ENCODE results near the gene DIAPH2. TPM values are rescaled to one million over a fixed set of nuclear protein-coding genes. Genes with fewer than 3 reads are reported as not detected.

The DIAPH2 gene
- total RNA-seq, 1 donor from 2014 or later: 12.3 TPM

- no peak for TF ChIP-seq CTCF (IDR thresholded peaks at IDR 0.05; ENCODE audit: insufficient read depth, low read length, poor library complexity, severe bottlenecking)
- H3K36me3 ChIP-seq (ENCODE audit: control insufficient read depth, insufficient read depth, low read length): no peaks in the 10 kb centered on the region
- H3K4me3 ChIP-seq (ENCODE audit: low read depth, low read length): no peak overlapping the region
- DNase-seq (ENCODE audit: low read depth): no peak
- no peaks in the 10 kb centered on the region for H3K27me3 ChIP-seq (ENCODE audit: control insufficient read depth, insufficient read depth, low read length)
These were observed 944.4 kb downstream of the DIAPH2 start for GRCh38 chrX:97628807-97629596.

GRCh38 chrX:97629597-97629985 is 944.9 kb downstream of the DIAPH2 start:
- Histone ChIP-seq H3K27me3 (ENCODE audit: control insufficient read depth, insufficient read depth, low read length) (no peaks in the 10 kb centered on the region), H3K36me3 (ENCODE audit: control insufficient read depth, insufficient read depth, low read length) (no peaks in the 10 kb centered on the region), H3K4me3 (ENCODE audit: low read depth, low read length) (no peak overlapping the region)
- no peak for DNase-seq (ENCODE audit: low read depth)
- no peak for TF ChIP-seq CTCF (IDR thresholded peaks at IDR 0.05; ENCODE audit: insufficient read depth, low read length, poor library complexity, severe bottlenecking)

GRCh38 chrX:97633798-97634197 is 949.2 kb downstream of the DIAPH2 start:
- H3K27me3 ChIP-seq (ENCODE audit: control insufficient read depth, insufficient read depth, low read length): no peaks in the 10 kb centered on the region
- no peaks in the 10 kb centered on the region for H3K36me3 ChIP-seq (ENCODE audit: control insufficient read depth, insufficient read depth, low read length)
- DNase-seq (ENCODE audit: low read depth): no peak
- H3K4me3 ChIP-seq (ENCODE audit: low read depth, low read length): no peak overlapping the region
- no peak for TF ChIP-seq CTCF (IDR thresholded peaks at IDR 0.05; ENCODE audit: insufficient read depth, low read length, poor library complexity, severe bottlenecking)

GRCh38 chrX:97636473-97637140 is 952.0 kb downstream of the DIAPH2 start:
- H3K27me3 ChIP-seq (ENCODE audit: control insufficient read depth, insufficient read depth, low read length): no peaks in the 10 kb centered on the region
- TF ChIP-seq CTCF (IDR thresholded peaks at IDR 0.05; ENCODE audit: insufficient read depth, low read length, poor library complexity, severe bottlenecking): no peak
- H3K4me3 ChIP-seq (ENCODE audit: low read depth, low read length): no peak overlapping the region
- DNase-seq (ENCODE audit: low read depth): no peak
- H3K36me3 ChIP-seq (ENCODE audit: control insufficient read depth, insufficient read depth, low read length): no peaks in the 10 kb centered on the region

GRCh38 chrX:97637289-97637688 is 952.6 kb downstream of the DIAPH2 start:
- TF ChIP-seq CTCF (IDR thresholded peaks at IDR 0.05; ENCODE audit: insufficient read depth, low read length, poor library complexity, severe bottlenecking): no peak
- no peak for DNase-seq (ENCODE audit: low read depth)

More at GRCh38 chrX:97637289-97637688, 952.6 kb downstream of the DIAPH2 start:
- Histone ChIP-seq H3K36me3 (ENCODE audit: control insufficient read depth, insufficient read depth, low read length) (no peaks in the 10 kb centered on the region), H3K27me3 (ENCODE audit: control insufficient read depth, insufficient read depth, low read length) (no peaks in the 10 kb centered on the region), H3K4me3 (ENCODE audit: low read depth, low read length) (no peak overlapping the region)
